ENCODE measurements around the gene APOA5.
A peak's percentile ranks its signal among the peaks of the same experiment; 100 is the strongest.

The APOA5 gene

DNA sequence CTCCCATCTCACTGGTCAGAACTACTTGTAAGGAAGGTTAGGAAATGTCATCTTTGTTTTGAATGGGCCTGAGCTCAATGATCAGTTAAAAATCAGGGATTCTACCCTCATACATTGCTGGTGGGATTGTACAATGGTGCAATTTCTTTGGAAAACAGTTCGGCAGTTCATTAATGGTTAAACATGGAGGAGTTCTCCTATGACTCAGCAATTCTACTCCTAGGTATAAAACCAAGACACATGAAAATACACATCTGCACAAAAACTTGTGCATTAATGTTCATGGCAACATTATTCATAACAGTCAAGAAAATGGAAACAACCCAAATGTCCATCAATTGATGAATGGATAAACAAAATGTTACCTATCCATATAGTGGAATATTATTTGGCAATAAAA, 4.9 kb upstream of the APOA5 start:
- Histone ChIP-seq H3K4me1 (ENCODE audit: control insufficient read depth in 2 of 2, insufficient read depth in 2 of 2, low read length in 2 of 2) (no peaks in the 10 kb centered on the region), H3K27ac (ENCODE audit: low read depth in 2 of 2, low read length in 2 of 2) (no peak overlapping the region), H3K4me3 (ENCODE audit: low read length in 2 of 2) (no peak overlapping the region), H3K36me3 (ENCODE audit: control insufficient read depth in 2 of 2, insufficient read depth in 2 of 2, low read length in 2 of 2) (no peaks in the 10 kb centered on the region), H3K9me3 (ENCODE audit: control insufficient read depth in 2 of 2, low read length in 2 of 2) (no peaks in the 10 kb centered on the region), H3K9ac (ENCODE audit: low read depth in 1 of 2, low read length in 2 of 2) (no peak overlapping the region), H3K27me3 (ENCODE audit: control insufficient read depth in 2 of 2, insufficient read depth in 2 of 2, low read length in 2 of 2) (no peaks in the 10 kb centered on the region)

DNA sequence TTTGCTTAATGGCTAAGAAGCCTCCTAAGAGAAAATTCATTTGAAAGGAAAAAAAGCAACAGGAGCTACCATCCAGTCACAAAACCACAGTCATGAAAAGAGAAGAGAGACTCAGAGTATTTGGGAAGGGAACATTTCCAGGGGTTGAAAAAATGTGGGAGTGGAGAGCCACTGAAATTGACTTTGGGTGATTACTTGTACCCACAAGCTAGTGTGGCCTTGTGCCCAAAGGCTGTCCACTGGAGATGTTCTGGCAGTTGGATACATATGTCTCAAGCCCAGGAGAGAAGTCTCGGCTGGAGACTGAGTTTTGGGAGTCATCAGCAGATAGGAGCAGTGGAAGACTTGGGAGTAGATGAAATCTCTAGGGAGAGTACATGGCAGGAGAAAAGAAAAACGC, 3.2 kb upstream of the APOA5 start:
- H3K27me3 ChIP-seq (ENCODE audit: control insufficient read depth in 2 of 2, insufficient read depth in 2 of 2, low read length in 2 of 2) = no peaks in the 10 kb centered on the region
- H3K27ac ChIP-seq (ENCODE audit: low read depth in 2 of 2, low read length in 2 of 2) = no peak overlapping the region
- peaks cover 0 to 3% of the 10 kb centered on the region in 2 donors for H3K4me1 ChIP-seq (ENCODE audit: control insufficient read depth in 2 of 2, insufficient read depth in 2 of 2, low read length in 2 of 2)
- no peak overlapping the region for H3K9ac ChIP-seq (ENCODE audit: low read depth in 1 of 2, low read length in 2 of 2)
- H3K9me3 ChIP-seq (ENCODE audit: control insufficient read depth in 2 of 2, low read length in 2 of 2) = no peaks in the 10 kb centered on the region
- no peak overlapping the region for H3K4me3 ChIP-seq (ENCODE audit: low read length in 2 of 2)
- H3K36me3 ChIP-seq (ENCODE audit: control insufficient read depth in 2 of 2, insufficient read depth in 2 of 2, low read length in 2 of 2) = no peaks in the 10 kb centered on the region

DNA sequence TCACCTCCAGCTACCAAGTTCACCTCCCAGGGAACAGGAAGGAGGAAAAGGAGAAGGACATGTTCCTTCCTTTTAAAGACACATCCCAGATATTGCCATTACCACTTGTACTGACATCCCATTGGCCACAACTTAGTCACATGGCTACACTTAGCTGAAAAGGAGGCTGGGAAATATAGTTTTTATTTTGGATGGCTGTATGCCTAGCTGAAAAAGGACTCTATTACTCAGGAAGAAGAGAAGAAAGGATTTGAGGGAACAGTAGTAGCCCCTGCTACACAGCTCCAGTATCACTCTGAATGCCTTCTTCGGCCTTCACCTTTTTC, 2.1 kb upstream of the APOA5 start:
- Histone ChIP-seq H3K9ac (ENCODE audit: low read depth in 1 of 2, low read length in 2 of 2) (no peak overlapping the region), H3K9me3 (ENCODE audit: control insufficient read depth in 2 of 2, low read length in 2 of 2) (no peaks in the 10 kb centered on the region), H3K4me1 (ENCODE audit: control insufficient read depth in 2 of 2, insufficient read depth in 2 of 2, low read length in 2 of 2) (peaks cover 0 to 3% of the 10 kb centered on the region in 2 donors), H3K4me3 (ENCODE audit: low read length in 2 of 2) (no peak overlapping the region), H3K27me3 (ENCODE audit: control insufficient read depth in 2 of 2, insufficient read depth in 2 of 2, low read length in 2 of 2) (peaks cover 0 to 3% of the 10 kb centered on the region in 2 donors), H3K27ac (ENCODE audit: low read depth in 2 of 2, low read length in 2 of 2) (no peak overlapping the region), H3K36me3 (ENCODE audit: control insufficient read depth in 2 of 2, insufficient read depth in 2 of 2, low read length in 2 of 2) (no peaks in the 10 kb centered on the region)

DNA sequence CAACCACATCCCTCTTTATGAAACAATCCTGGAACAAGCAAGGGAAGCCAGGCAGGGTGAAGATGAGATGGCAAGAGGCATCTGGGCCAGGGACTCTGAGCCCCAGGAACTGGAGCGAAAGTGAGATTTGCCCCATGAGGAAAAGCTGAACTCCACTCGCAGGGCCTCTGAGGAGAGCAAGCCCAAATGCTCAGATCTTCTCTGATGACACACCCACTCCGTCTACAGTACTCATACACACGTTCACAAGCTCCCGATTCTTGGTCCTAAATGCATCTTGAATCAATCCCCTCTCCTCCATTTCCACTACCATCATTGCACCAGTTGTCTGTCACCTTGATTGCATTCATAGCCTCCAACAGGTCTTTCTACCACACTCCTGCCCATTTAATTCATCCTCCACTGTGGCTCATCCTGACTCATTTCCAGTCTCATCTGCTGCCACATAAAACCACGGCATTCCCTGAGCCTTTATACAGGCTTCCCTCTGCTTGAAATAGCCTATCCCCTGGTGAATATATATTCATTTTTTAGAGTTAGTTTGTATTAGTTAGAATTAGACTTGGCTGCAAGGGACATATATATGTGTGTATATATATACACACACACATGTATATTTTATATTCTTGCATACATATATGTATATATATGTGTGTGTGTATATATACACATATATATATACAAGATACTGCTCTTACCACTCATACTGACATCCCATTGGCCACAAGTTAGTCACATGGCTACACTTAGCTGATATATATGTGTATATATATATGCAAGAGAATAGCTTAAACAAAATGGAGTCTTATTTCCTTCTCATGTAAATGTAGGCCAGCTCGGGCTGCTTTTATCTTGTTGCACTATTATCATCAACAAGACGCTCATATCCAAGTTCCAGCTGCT, 1.4 kb upstream of the APOA5 start:
- Histone ChIP-seq H3K9me3 (ENCODE audit: control insufficient read depth in 2 of 2, low read length in 2 of 2) (no peaks in the 10 kb centered on the region), H3K36me3 (ENCODE audit: control insufficient read depth in 2 of 2, insufficient read depth in 2 of 2, low read length in 2 of 2) (no peaks in the 10 kb centered on the region)

DNA sequence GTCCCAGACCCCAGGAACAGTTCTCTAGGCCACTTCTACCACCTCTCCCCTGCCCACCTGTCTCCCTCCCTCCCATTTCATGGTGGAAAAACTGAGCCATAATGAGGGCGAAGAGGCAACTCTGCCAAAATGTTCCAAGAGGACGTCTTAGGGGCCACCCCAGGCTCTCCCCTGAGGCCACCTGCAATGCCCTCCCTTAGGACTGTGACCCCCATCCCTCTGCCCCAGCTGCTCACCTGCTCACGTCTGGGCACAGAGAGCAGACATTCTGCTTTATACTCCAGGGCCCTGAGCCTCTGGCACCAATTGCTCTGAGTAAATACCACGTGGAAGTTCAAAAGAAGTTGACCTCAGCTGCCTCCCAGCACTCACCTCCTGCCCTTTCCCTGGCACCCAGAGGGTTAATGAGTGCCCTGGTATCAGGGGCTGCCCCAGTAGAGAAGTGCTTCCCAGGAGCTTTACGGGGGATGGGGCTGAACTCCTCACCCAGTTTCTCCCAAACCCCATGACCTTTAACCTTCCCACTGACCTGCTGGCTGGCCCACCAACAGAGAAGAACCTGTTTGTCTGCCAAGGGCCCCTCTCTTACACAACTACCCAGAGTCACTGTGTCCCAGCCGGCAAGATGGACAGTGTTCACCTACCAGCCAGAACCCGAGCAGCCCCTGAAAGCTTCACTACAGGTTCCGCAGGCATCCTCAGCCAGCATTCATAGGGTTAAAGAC, 627 bp upstream of the APOA5 start:
- Histone ChIP-seq H3K9ac (ENCODE audit: low read depth in 1 of 2, low read length in 2 of 2) (no peak overlapping the region), H3K36me3 (ENCODE audit: control insufficient read depth in 2 of 2, insufficient read depth in 2 of 2, low read length in 2 of 2) (no peaks in the 10 kb centered on the region), H3K27me3 (ENCODE audit: control insufficient read depth in 2 of 2, insufficient read depth in 2 of 2, low read length in 2 of 2) (peaks cover 0 to 3% of the 10 kb centered on the region in 2 donors), H3K9me3 (ENCODE audit: control insufficient read depth in 2 of 2, low read length in 2 of 2) (no peaks in the 10 kb centered on the region), H3K4me1 (ENCODE audit: control insufficient read depth in 2 of 2, insufficient read depth in 2 of 2, low read length in 2 of 2) (peaks cover 4 to 9% of the 10 kb centered on the region in 2 donors), H3K4me3 (ENCODE audit: low read length in 2 of 2) (no peak overlapping the region), H3K27ac (ENCODE audit: low read depth in 2 of 2, low read length in 2 of 2) (no peak overlapping the region)

More for the DNA sequence above, 1.4 kb upstream of the APOA5 start:
- Histone ChIP-seq H3K4me1 (ENCODE audit: control insufficient read depth in 2 of 2, insufficient read depth in 2 of 2, low read length in 2 of 2) (peaks cover 3 to 9% of the 10 kb centered on the region in 2 donors), H3K9ac (ENCODE audit: low read depth in 1 of 2, low read length in 2 of 2) (no peak overlapping the region), H3K27me3 (ENCODE audit: control insufficient read depth in 2 of 2, insufficient read depth in 2 of 2, low read length in 2 of 2) (peaks cover 0 to 3% of the 10 kb centered on the region in 2 donors), H3K4me3 (ENCODE audit: low read length in 2 of 2) (no peak overlapping the region), H3K27ac (ENCODE audit: low read depth in 2 of 2, low read length in 2 of 2) (no peak overlapping the region)

DNA sequence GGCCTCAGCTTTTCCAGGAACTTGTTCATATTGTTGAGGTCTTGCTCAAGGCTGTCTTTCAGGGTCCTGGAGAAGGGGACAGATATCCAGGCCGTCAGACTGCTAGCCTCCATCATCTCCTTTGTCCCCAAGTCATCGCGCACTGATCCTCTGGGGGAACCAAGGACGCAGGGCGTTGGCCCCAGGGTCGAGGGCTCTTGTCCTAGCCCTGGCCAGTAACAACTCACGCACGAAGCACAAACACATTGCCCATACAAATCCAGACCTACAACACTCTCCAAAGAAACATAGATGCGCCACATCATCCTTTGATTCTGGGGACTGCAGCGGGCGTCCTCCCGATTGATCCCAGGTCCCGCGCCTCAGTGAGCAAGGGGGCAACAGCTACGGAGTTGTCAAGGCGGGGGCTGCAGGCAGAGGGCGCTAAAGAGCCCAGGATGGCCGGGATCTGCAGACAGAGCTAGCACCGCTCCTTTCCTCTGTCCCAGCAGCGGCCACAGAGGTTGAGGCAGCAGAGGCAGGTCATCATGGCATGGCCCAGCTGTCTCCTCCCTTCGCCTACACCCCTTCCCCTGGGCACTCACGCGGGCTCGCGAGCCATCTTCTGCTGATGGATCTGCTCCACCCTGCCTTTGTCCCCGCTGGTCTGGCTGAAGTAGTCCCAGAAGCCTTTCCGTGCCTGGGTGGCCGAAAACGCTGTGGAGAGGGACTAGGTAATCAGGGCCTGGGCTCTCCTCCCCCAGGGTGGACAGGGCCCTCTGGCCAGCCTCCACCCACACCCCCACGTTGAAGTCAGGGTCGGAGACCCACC, 472 bp downstream of the APOA5 start:
- H3K9ac ChIP-seq (ENCODE audit: low read depth in 1 of 2, low read length in 2 of 2) = no peak overlapping the region
- peak overlapping the region in 1 of 2 donors; percentile 15 for H3K4me3 ChIP-seq (ENCODE audit: low read length in 2 of 2)
- no peaks in the 10 kb centered on the region for H3K9me3 ChIP-seq (ENCODE audit: control insufficient read depth in 2 of 2, low read length in 2 of 2)
- H3K27me3 ChIP-seq (ENCODE audit: control insufficient read depth in 2 of 2, insufficient read depth in 2 of 2, low read length in 2 of 2) = peaks cover 0 to 3% of the 10 kb centered on the region in 2 donors
- H3K4me1 ChIP-seq (ENCODE audit: control insufficient read depth in 2 of 2, insufficient read depth in 2 of 2, low read length in 2 of 2) = peaks cover 11 to 15% of the 10 kb centered on the region in 2 donors
- no peak overlapping the region for H3K27ac ChIP-seq (ENCODE audit: low read depth in 2 of 2, low read length in 2 of 2)
- peaks cover 0 to 3% of the 10 kb centered on the region in 2 donors for H3K36me3 ChIP-seq (ENCODE audit: control insufficient read depth in 2 of 2, insufficient read depth in 2 of 2, low read length in 2 of 2)

DNA sequence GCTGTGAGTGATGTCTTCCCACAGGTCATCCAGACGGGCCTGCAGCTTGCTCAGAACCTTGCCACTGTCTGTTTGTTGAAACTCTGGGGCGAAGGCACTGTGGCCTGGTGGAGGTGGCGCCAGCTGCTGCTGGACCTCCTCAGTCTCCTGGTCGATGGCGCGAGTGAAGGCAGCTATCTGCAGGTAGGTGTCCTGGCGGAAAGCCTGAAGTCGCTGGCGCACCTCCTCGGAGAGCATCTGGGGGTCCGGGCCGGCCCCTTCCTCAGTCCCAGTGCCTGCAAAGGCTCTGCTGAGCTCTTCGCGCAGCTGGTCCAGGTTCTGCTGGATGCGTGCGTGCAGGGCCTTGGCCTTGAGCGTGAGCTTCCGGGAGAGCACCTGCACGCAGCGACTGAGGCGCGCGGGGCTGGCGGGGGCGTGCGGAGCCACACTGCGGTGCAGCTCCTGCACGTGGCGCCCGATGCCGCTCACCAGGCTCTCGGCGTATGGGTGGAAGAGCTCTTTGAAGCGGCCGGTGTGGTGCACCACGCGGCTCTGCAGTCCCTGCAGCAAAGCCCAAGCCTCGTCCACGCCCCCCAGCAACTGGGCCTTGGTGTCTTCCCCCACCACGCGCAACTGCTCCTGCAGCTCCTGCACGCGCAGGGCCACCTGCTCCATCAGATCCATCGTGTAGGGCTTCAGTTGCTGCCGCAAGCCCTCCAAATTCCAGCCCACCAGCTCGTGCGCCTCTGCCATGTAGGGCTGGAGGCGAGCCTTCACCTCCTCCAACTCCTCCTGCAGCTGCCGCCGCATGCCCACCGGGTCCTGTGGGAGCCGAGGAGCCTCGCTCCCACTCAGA, 1.3 kb downstream of the APOA5 start:
- Histone ChIP-seq H3K27ac (ENCODE audit: low read depth in 2 of 2, low read length in 2 of 2) (no peak overlapping the region), H3K27me3 (ENCODE audit: control insufficient read depth in 2 of 2, insufficient read depth in 2 of 2, low read length in 2 of 2) (peaks cover 0 to 3% of the 10 kb centered on the region in 2 donors), H3K9ac (ENCODE audit: low read depth in 1 of 2, low read length in 2 of 2) (no peak overlapping the region), H3K4me1 (ENCODE audit: control insufficient read depth in 2 of 2, insufficient read depth in 2 of 2, low read length in 2 of 2) (peaks cover 11 to 15% of the 10 kb centered on the region in 2 donors), H3K36me3 (ENCODE audit: control insufficient read depth in 2 of 2, insufficient read depth in 2 of 2, low read length in 2 of 2) (peaks cover 7 to 11% of the 10 kb centered on the region in 2 donors), H3K4me3 (ENCODE audit: low read length in 2 of 2) (no peak overlapping the region), H3K9me3 (ENCODE audit: control insufficient read depth in 2 of 2, low read length in 2 of 2) (no peaks in the 10 kb centered on the region)

DNA sequence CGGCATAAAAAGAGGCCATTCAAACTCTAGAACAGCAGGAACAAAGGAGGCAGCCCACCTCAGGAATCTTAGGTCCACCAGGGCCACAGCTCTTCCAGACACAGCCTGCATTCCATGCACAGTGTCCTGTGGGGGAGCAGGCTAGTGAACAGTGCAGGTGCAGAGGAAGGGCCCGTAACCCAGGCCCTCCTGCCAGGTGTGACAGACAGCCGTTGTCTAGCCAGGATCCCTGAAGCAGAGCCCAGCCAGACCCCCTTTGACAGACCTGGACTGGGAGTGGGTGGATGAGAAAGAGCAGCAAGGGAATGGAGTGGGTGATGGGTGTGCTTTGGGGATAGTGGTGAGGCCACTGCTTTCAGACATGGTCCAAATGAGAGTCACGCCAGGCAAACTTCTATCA, 2.7 kb downstream of the APOA5 start:
- H3K4me1 ChIP-seq (ENCODE audit: control insufficient read depth in 2 of 2, insufficient read depth in 2 of 2, low read length in 2 of 2) = peaks cover 11 to 15% of the 10 kb centered on the region in 2 donors
- H3K27ac ChIP-seq (ENCODE audit: low read depth in 2 of 2, low read length in 2 of 2) = no peak overlapping the region
- H3K36me3 ChIP-seq (ENCODE audit: control insufficient read depth in 2 of 2, insufficient read depth in 2 of 2, low read length in 2 of 2) = peaks cover 22 to 25% of the 10 kb centered on the region in 2 donors
- H3K27me3 ChIP-seq (ENCODE audit: control insufficient read depth in 2 of 2, insufficient read depth in 2 of 2, low read length in 2 of 2) = peaks cover 0 to 3% of the 10 kb centered on the region in 2 donors
- no peaks in the 10 kb centered on the region for H3K9me3 ChIP-seq (ENCODE audit: control insufficient read depth in 2 of 2, low read length in 2 of 2)
- H3K9ac ChIP-seq (ENCODE audit: low read depth in 1 of 2, low read length in 2 of 2) = no peak overlapping the region
- H3K4me3 ChIP-seq (ENCODE audit: low read length in 2 of 2) = no peak overlapping the region

DNA sequence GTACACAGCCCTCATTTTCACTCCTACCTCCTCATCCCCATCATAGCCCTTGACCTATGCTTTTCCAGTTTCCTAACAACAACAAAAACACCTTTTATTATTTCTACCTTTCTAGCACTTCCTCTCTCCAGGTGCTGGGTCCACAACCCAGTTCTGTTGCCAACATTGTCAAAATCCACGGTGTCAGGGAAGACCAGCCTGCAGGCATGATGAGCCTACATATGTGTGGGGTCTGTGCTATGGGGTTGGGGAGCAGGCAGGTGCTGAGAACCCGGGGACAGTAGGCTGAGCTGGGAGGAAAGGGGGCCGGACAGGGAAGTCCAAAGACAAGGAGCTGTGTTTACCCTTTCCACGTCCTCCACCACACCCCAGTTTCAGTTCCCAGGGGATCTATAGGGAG, 3.1 kb downstream of the APOA5 start:
- peak overlapping the region; percentile 89 to 96 for H3K4me3 ChIP-seq (ENCODE audit: low read length in 2 of 2)
- peaks cover 23 to 28% of the 10 kb centered on the region in 2 donors for H3K36me3 ChIP-seq (ENCODE audit: control insufficient read depth in 2 of 2, insufficient read depth in 2 of 2, low read length in 2 of 2)
- peak overlapping the region; percentile 86 to 89 for H3K9ac ChIP-seq (ENCODE audit: low read depth in 1 of 2, low read length in 2 of 2)
- H3K27ac ChIP-seq (ENCODE audit: low read depth in 2 of 2, low read length in 2 of 2) = no peak overlapping the region
- H3K27me3 ChIP-seq (ENCODE audit: control insufficient read depth in 2 of 2, insufficient read depth in 2 of 2, low read length in 2 of 2) = peaks cover 0 to 3% of the 10 kb centered on the region in 2 donors
- no peaks in the 10 kb centered on the region for H3K9me3 ChIP-seq (ENCODE audit: control insufficient read depth in 2 of 2, low read length in 2 of 2)
- peaks cover 11 to 15% of the 10 kb centered on the region in 2 donors for H3K4me1 ChIP-seq (ENCODE audit: control insufficient read depth in 2 of 2, insufficient read depth in 2 of 2, low read length in 2 of 2)

Data from mucosa of rectum (tissue), 2 donors.